Parathyroid adenoma (tissue), 2 donors: Measurements from ENCODE around the gene RDX.

ENCODE experiments used
- H2AFZ ChIP-seq: fragments of 300-600 bp; sonication (generic); one replicate; pipeline ENCODE4 v1.7.0; 2017; ENCODE audit warnings: antibody characterized with exemption, mild to moderate bottlenecking
- H3K27ac ChIP-seq: fragments of 300-600 bp; sonication (generic); one replicate; pipeline ENCODE4 v1.7.0; 2017
- H3K27me3 ChIP-seq: fragments of 300-600 bp; sonication (generic); one replicate; pipeline ENCODE4 v1.7.0; 2017; ENCODE audit warnings: low read length; ENCODE audit not compliant: control insufficient read depth, insufficient read depth
- H3K36me3 ChIP-seq: fragments of 300-600 bp; sonication (generic); one replicate; pipeline ENCODE4 v1.7.0; 2017; ENCODE audit warnings: low read length; ENCODE audit not compliant: control insufficient read depth, insufficient read depth
- H3K4me1 ChIP-seq: fragments of 300-600 bp; sonication (generic); one replicate; pipeline ENCODE4 v1.7.0; 2017; ENCODE audit warnings: control low read depth
- H3K4me2 ChIP-seq: fragments of 300-600 bp; sonication (generic); one replicate; pipeline ENCODE4 v1.7.0; 2017; ENCODE audit warnings: low read length
- H3K4me3 ChIP-seq: fragments of 300-600 bp; sonication (generic); one replicate; pipeline ENCODE4 v1.7.0; 2017; ENCODE audit warnings: low read depth, low read length
- H3K79me2 ChIP-seq: fragments of 300-600 bp; sonication (generic); one replicate; pipeline ENCODE4 v1.7.0; 2017; ENCODE audit warnings: control low read depth
- H3K9ac ChIP-seq: fragments of 300-600 bp; sonication (generic); one replicate; pipeline ENCODE4 v1.7.0; 2017; ENCODE audit warnings: mild to moderate bottlenecking
- H3K9me3 ChIP-seq: fragments of 300-600 bp; sonication (generic); one replicate; pipeline ENCODE4 v1.7.0; 2017; ENCODE audit warnings: low read length; ENCODE audit not compliant: control insufficient read depth
- CTCF ChIP-seq: fragments of 300-600 bp; sonication (generic); IDR thresholded peaks from one replicate; pipeline ENCODE4 v1.7.0; 2017; ENCODE audit warnings: antibody characterized with exemption, mild to moderate bottlenecking
- donor health status: primary hyperparathyroidism.

RDX gene

GRCh38 chr11:110185121-110185591 lies 111.3 kb downstream of the RDX start:
- Histone ChIP-seq H3K27ac (no peak overlapping the region), H3K9ac (no peak overlapping the region), H2AFZ (no peak overlapping the region), H3K4me1 (no peaks in the 10 kb centered on the region), H3K9me3 (no peaks in the 10 kb centered on the region), H3K4me3 (no peak overlapping the region), H3K79me2 (no peaks in the 10 kb centered on the region), H3K27me3 (no peaks in the 10 kb centered on the region), H3K36me3 (no peaks in the 10 kb centered on the region), H3K4me2 (no peak overlapping the region)
- no peak for TF ChIP-seq CTCF

- Histone ChIP-seq H3K9ac (no peak overlapping the region), H3K36me3 (no peaks in the 10 kb centered on the region), H3K27me3 (no peaks in the 10 kb centered on the region), H3K4me3 (no peak overlapping the region), H2AFZ (no peak overlapping the region), H3K9me3 (no peaks in the 10 kb centered on the region), H3K79me2 (no peaks in the 10 kb centered on the region), H3K4me2 (no peak overlapping the region), H3K27ac (no peak overlapping the region), H3K4me1 (no peaks in the 10 kb centered on the region)
- TF ChIP-seq CTCF: no peak
These were observed 112.0 kb downstream of the RDX start for GRCh38 chr11:110184456-110184855.

- Histone ChIP-seq H3K4me3 (no peak overlapping the region), H3K36me3 (no peaks in the 10 kb centered on the region), H3K27ac (no peak overlapping the region), H3K79me2 (no peaks in the 10 kb centered on the region), H3K9me3 (no peaks in the 10 kb centered on the region), H3K9ac (no peak overlapping the region), H3K4me2 (no peak overlapping the region), H3K27me3 (no peaks in the 10 kb centered on the region), H3K4me1 (no peaks in the 10 kb centered on the region), H2AFZ (no peak overlapping the region)
- TF ChIP-seq CTCF: no peak
These were observed 113.5 kb downstream of the RDX start for GRCh38 chr11:110182886-110183285.

GRCh38 chr11:110179064-110179463 lies 117.3 kb downstream of the RDX start:
- H3K4me3 ChIP-seq: no peak overlapping the region
- TF ChIP-seq CTCF: no peak
- no peaks in the 10 kb centered on the region for H3K27me3 ChIP-seq
- H3K36me3 ChIP-seq: no peaks in the 10 kb centered on the region
- no peak overlapping the region for H2AFZ ChIP-seq
- no peak overlapping the region for H3K27ac ChIP-seq
- H3K79me2 ChIP-seq: no peaks in the 10 kb centered on the region
- no peak overlapping the region for H3K4me2 ChIP-seq
- no peaks in the 10 kb centered on the region for H3K4me1 ChIP-seq
- no peaks in the 10 kb centered on the region for H3K9me3 ChIP-seq
- no peak overlapping the region for H3K9ac ChIP-seq

- no peak overlapping the region for H3K9ac ChIP-seq
- no peak for TF ChIP-seq CTCF
These were observed 119.3 kb downstream of the RDX start for GRCh38 chr11:110177086-110177456.

More at GRCh38 chr11:110177086-110177456, 119.3 kb downstream of the RDX start:
- no peak overlapping the region for H3K27ac ChIP-seq
- H3K79me2 ChIP-seq: no peaks in the 10 kb centered on the region
- no peaks in the 10 kb centered on the region for H3K9me3 ChIP-seq
- H3K36me3 ChIP-seq: no peaks in the 10 kb centered on the region
- no peak overlapping the region for H3K4me2 ChIP-seq
- no peak overlapping the region for H2AFZ ChIP-seq
- H3K4me1 ChIP-seq: no peaks in the 10 kb centered on the region
- no peaks in the 10 kb centered on the region for H3K27me3 ChIP-seq
- H3K4me3 ChIP-seq: no peak overlapping the region
